Measurements from ENCODE around the gene CCDC170. TPM values are rescaled to one million over a fixed set of nuclear protein-coding genes. Genes with fewer than 3 reads are reported as not detected.

The CCDC170 gene
- total RNA-seq, 2 experiments from 2014 or later: not detected

GRCh38 chr6:151553416-151554165 lies 59.8 kb downstream of the CCDC170 start:
- intact Hi-C loops (cut with DNase I, micrococcal nuclease): no loop called here
- H3K4me1 Mint-ChIP-seq (ENCODE audit: low read depth): no peaks in the 10 kb centered on the region
- Histone ChIP-seq H3K27me3 (ENCODE audit: control insufficient read depth in 1 of 2, insufficient read depth in 2 of 2, low read length in 2 of 2) (no peaks in the 10 kb centered on the region), H3K4me3 (ENCODE audit: low read length) (no peak overlapping the region), H3K27ac (ENCODE audit: low read depth in 1 of 2, low read length in 2 of 2) (no peak overlapping the region), H3K9me3 (ENCODE audit: control insufficient read depth in 1 of 2, insufficient read depth in 1 of 2, low read length in 2 of 2) (peaks cover 0 to 4% of the 10 kb centered on the region in 2 experiments), H3K4me1 (ENCODE audit: insufficient read depth, low read length) (no peaks in the 10 kb centered on the region), H3K36me3 (ENCODE audit: insufficient read depth, low read length) (no peaks in the 10 kb centered on the region)
- ChIA-PET CTCF (no interaction called here), POLR2A (no interaction called here)
- ATAC-seq (ENCODE audit: poor library complexity): no peak
- H3K36me3 Mint-ChIP-seq (ENCODE audit: low read depth): no peaks in the 10 kb centered on the region
- no peaks in the 10 kb centered on the region for H3K27me3 Mint-ChIP-seq
- H3K4me3 Mint-ChIP-seq: no peak overlapping the region
- H3K9me3 Mint-ChIP-seq: peaks cover 7% of the 10 kb centered on the region
- no peak for TF ChIP-seq CTCF (IDR thresholded peaks at IDR 0.05)
- DNase-seq: no peak
- no peak overlapping the region for H3K27ac Mint-ChIP-seq

- Histone ChIP-seq H3K4me1 (ENCODE audit: insufficient read depth, low read length) (no peaks in the 10 kb centered on the region), H3K4me3 (ENCODE audit: low read length) (no peak overlapping the region), H3K27me3 (ENCODE audit: control insufficient read depth in 1 of 2, insufficient read depth in 2 of 2, low read length in 2 of 2) (peaks cover 0 to 2% of the 10 kb centered on the region in 2 experiments), H3K27ac (ENCODE audit: low read depth in 1 of 2, low read length in 2 of 2) (no peak overlapping the region), H3K36me3 (ENCODE audit: insufficient read depth, low read length) (no peaks in the 10 kb centered on the region), H3K9me3 (ENCODE audit: control insufficient read depth in 1 of 2, insufficient read depth in 1 of 2, low read length in 2 of 2) (peaks cover 27 to 29% of the 10 kb centered on the region in 2 experiments)
- POLR2A ChIA-PET: no interaction called here
- intact Hi-C loops (cut with DNase I, micrococcal nuclease): no loop called here
- DNase-seq: no peak
- H3K27ac Mint-ChIP-seq: no peak overlapping the region
- peaks cover 17% of the 10 kb centered on the region for H3K9me3 Mint-ChIP-seq
- H3K4me3 Mint-ChIP-seq: no peak overlapping the region
- CTCF ChIA-PET: no interaction called here
- no peaks in the 10 kb centered on the region for H3K4me1 Mint-ChIP-seq (ENCODE audit: low read depth)
- peaks cover 4% of the 10 kb centered on the region for H3K36me3 Mint-ChIP-seq (ENCODE audit: low read depth)
- no peak for ATAC-seq (ENCODE audit: poor library complexity)
- no peaks in the 10 kb centered on the region for H3K27me3 Mint-ChIP-seq
- TF ChIP-seq CTCF (IDR thresholded peaks at IDR 0.05): no peak
These were observed 67.4 kb downstream of the CCDC170 start for GRCh38 chr6:151561238-151561637.

GRCh38 chr6:151564654-151565053 lies 70.8 kb downstream of the CCDC170 start:
- Histone ChIP-seq H3K36me3 (ENCODE audit: insufficient read depth, low read length) (no peaks in the 10 kb centered on the region), H3K4me3 (ENCODE audit: low read length) (no peak overlapping the region), H3K4me1 (ENCODE audit: insufficient read depth, low read length) (no peaks in the 10 kb centered on the region), H3K27me3 (ENCODE audit: control insufficient read depth in 1 of 2, insufficient read depth in 2 of 2, low read length in 2 of 2) (peaks cover 0 to 2% of the 10 kb centered on the region in 2 experiments), H3K9me3 (ENCODE audit: control insufficient read depth in 1 of 2, insufficient read depth in 1 of 2, low read length in 2 of 2) (peaks cover 27 to 29% of the 10 kb centered on the region in 2 experiments), H3K27ac (ENCODE audit: low read depth in 1 of 2, low read length in 2 of 2) (no peak overlapping the region)
- no peaks in the 10 kb centered on the region for H3K4me1 Mint-ChIP-seq (ENCODE audit: low read depth)
- TF ChIP-seq CTCF (IDR thresholded peaks at IDR 0.05): no peak
- H3K4me3 Mint-ChIP-seq: no peak overlapping the region
- DNase-seq (no peak), ATAC-seq (ENCODE audit: poor library complexity) (no peak)
- intact Hi-C loops (cut with DNase I, micrococcal nuclease): no loop called here
- H3K36me3 Mint-ChIP-seq (ENCODE audit: low read depth): peaks cover 4% of the 10 kb centered on the region
- peaks cover 7% of the 10 kb centered on the region for H3K27me3 Mint-ChIP-seq
- CTCF ChIA-PET: no interaction called here
- peaks cover 17% of the 10 kb centered on the region for H3K9me3 Mint-ChIP-seq
- POLR2A ChIA-PET: no interaction called here
- H3K27ac Mint-ChIP-seq: no peak overlapping the region
